ENCODE measurements around the gene GFER. TPM values are rescaled to one million over a fixed set of nuclear protein-coding genes. Genes with fewer than 3 reads are reported as not detected.
A peak's percentile ranks its signal among the peaks of the same experiment; 100 is the strongest.
"Not testable (repeated sequence)": the region's sequence is repeated elsewhere in the genome, so short reads cannot be mapped to it uniquely, and the experiment has no call there.

Gene GFER
- total RNA-seq, 1 donor from 2014 or later = 42.8 TPM

DNA sequence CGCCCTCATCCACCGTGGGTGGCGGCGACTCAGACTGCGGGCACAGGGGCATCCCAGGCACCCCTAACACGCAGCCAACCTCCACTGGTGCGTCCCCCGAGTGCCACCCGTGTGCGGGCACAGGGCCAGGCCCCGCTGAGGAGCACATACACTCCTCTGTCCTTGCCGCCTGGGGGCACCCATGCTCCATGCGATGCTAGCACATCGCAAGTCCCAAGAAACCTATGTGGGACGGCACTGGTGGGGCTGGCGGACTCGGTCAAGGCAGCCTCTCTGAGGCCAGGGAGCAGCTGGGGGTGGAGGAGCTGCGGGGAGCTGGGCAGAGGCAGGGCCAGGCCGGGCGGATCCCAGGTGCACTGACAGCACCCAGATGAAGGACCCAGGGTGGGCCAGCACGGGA lies 21.7 kb downstream of the GFER start:
- Mint-ChIP-seq H3K36me3 (ENCODE audit: low read depth) (peaks cover 36% of the 10 kb centered on the region), H3K4me1 (peaks cover 33% of the 10 kb centered on the region), H3K9me3 (no peaks in the 10 kb centered on the region), H3K4me3 (no peak overlapping the region), H3K27ac (no peak overlapping the region), H3K27me3 (no peaks in the 10 kb centered on the region)
- intact Hi-C loops (cut with micrococcal nuclease) = loop anchor here (5.0 to 10.0 kb wide), 3 partner anchors 33 to 247 kb away; partner anchors contain the start of genes BRICD5, ECI1, PGP and TBL3
- DNase-seq = no peak

DNA sequence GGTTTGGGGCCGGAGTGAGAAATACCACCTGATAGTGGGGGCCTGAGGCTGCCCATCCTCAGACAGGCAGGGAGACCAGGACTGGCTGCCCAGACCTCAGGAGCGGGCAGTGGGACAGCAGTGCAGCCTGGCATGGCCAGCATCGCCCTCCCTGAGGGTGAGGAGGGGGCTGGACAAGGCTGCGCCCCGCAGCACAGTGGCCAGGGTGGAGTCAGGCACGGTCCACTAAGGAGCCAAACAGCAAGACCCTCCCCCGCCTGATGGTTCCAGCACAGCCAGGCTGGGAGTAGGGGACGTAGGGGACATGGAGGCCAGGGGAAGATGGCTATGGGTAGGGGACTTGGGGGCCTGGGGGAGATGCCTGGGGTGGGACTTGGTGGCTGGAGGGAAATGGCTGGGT lies 22.3 kb downstream of the GFER start:
- intact Hi-C loops (cut with micrococcal nuclease) = loop anchor here (5.0 to 10.0 kb wide), 3 partner anchors 34 to 246 kb away; partner anchors contain the start of genes BRICD5, ECI1, PGP and TBL3
- H3K4me1 Mint-ChIP-seq = peaks cover 33% of the 10 kb centered on the region

DNA sequence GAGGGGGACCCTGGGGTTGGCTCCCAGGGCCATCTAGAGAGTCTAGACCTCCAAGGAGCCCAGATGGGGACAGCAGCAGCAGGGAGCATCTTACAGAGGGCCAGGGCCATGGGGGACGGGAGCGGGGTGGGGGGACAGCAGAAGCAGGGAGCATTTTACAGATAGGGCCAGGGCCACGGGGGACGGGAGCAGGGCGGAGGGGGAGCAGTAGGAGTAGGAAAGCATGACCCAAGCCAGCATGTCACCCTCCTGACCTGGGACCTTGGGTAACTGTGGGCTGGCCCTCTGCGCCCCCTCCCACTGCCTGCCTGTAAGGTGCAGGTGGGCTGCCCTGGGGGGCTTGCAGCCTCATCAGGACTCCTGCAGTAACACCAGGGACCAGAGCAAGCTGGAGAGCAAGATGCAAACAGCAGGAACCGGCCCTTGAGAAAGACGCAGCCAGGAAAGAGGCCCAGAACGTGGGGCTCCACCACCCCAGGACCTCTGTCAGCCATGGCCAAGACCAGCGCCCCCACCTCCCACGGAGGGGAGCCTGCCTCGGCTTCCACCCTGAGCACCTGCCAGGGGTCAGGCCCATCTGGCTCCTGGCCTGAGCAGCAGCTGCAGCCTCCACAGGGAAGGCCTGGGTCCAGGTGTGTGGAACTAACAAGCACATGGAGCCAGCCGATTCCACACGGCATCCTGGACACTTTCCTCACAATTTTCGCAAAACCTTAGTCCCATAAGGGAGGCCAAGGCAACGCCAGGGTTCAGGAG lies 23.3 kb downstream of the GFER start:
- intact Hi-C loops (cut with micrococcal nuclease) = loop anchor here (5.0 to 10.0 kb wide), 3 partner anchors 35 to 245 kb away; partner anchors contain the start of genes BRICD5, ECI1, PGP and TBL3

More for the DNA sequence above, 22.3 kb downstream of the GFER start:
- DNase-seq = no peak
- Mint-ChIP-seq H3K36me3 (ENCODE audit: low read depth) (peaks cover 31% of the 10 kb centered on the region), H3K27ac (peak overlapping the region; percentile 39), H3K9me3 (no peaks in the 10 kb centered on the region), H3K4me3 (peak overlapping the region; percentile 87), H3K27me3 (no peaks in the 10 kb centered on the region)

DNA sequence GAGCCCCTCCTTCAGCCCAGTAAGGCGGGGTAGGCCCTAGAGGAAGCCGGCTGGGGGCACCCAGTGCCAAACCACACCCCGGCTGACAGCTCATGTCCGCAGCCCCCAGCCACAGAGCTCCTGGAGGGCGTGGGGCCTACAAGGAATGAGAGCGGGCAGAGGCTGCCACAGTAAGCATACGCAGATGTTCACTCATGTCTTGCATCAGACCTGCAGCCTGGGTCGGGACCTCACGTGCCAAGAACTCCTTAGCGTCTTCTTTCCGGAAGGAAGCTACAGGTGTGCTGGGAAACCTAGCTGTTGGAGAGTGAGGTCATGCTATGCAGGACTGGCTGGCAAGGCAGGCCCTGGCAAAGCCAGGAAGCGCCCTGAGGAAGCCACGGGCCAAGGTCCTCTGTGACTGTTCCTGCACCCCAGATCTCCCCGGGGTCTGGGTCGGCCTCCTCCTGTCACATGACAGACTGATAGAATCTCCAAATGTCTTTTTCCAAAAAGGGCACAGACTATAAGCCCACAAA lies 24.1 kb downstream of the GFER start:
- peak overlapping the region; percentile 85 for H3K27ac Mint-ChIP-seq
- peaks cover 26% of the 10 kb centered on the region for H3K36me3 Mint-ChIP-seq (ENCODE audit: low read depth)
- H3K4me1 Mint-ChIP-seq = peaks cover 33% of the 10 kb centered on the region
- H3K27me3 Mint-ChIP-seq = no peaks in the 10 kb centered on the region
- H3K4me3 Mint-ChIP-seq = peak overlapping the region; percentile 87
- DNase-seq = peak; percentile 76
- intact Hi-C loops (cut with micrococcal nuclease) = loop anchor here (1.0 to 10.0 kb wide), 4 partner anchors 16 to 244 kb away; partner anchors contain the start of genes BRICD5, ECI1, PGP and TBL3
- no peaks in the 10 kb centered on the region for H3K9me3 Mint-ChIP-seq

More for the DNA sequence above, 23.3 kb downstream of the GFER start:
- peaks cover 29% of the 10 kb centered on the region for H3K36me3 Mint-ChIP-seq (ENCODE audit: low read depth)
- H3K4me3 Mint-ChIP-seq = peak overlapping the region; percentile 87
- H3K27ac Mint-ChIP-seq = peak overlapping the region; percentile 85
- no peak for DNase-seq
- H3K27me3 Mint-ChIP-seq = no peaks in the 10 kb centered on the region
- H3K4me1 Mint-ChIP-seq = peaks cover 33% of the 10 kb centered on the region
- H3K9me3 Mint-ChIP-seq = no peaks in the 10 kb centered on the region

DNA sequence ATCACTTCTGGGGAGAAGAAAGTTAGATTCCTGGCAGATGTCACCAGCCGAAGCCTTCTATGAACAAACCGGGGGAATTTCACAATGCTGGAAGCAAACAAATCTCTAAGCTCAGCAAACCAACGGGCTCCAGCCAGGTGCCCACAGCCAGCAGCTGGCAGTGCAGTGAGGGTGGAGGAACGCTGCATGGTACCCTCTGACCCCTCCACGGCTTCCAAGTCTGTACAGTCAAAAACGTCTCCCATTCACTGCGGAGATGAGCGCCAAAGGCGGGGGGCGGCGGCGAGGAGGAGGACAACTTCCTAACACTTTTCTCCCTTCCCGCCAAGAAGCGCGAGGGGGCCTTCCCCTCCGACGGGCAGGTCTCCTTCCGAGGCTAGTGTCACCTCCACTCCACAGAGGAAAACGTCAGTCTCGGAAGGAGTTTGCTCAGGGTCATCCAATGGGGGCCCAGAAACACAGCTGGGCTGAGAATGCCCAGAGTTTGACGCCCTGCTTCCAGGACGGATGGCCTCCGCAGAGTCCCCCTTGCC lies 24.7 kb downstream of the GFER start:
- intact Hi-C loops (cut with micrococcal nuclease) = loop anchor here (1.0 to 10.0 kb wide), 4 partner anchors 16 to 244 kb away; partner anchors contain the start of genes BRICD5, ECI1, PGP and TBL3
- peaks cover 26% of the 10 kb centered on the region for H3K36me3 Mint-ChIP-seq (ENCODE audit: low read depth)

DNA sequence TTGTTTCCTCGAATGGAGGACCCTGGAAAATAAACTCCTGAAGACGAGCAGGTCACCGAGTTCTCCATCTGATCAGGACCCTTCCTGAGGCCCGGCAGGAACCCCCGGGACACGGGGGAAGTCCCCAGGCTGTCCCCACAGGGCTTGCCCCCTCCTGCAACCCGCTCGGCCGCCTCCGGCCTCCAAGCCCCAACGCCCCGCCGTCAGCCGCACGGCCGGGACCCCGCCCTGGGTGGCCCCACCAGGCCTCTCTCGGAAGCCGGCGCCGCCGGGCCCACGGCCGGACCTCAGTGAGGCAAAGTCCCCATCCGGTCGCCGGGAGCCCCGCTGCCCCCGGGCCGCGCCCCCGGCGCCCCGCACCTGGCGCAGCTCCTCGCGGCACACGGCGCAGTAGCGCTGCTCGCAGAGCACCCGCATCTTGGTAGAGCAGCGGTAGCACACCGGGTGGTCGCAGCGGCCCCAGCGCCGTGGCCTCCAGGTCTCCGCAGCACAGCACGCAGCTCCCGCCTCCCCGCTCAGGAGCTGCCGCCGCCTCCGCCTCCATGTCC lies 25.2 kb downstream of the GFER start:
- Mint-ChIP-seq H3K4me1 (peaks cover 31% of the 10 kb centered on the region), H3K9me3 (no peaks in the 10 kb centered on the region), H3K27me3 (no peaks in the 10 kb centered on the region), H3K4me3 (peak overlapping the region; percentile 87), H3K36me3 (ENCODE audit: low read depth) (peaks cover 26% of the 10 kb centered on the region), H3K27ac (peak overlapping the region; percentile 85)
- peak; percentile 77 for DNase-seq
- intact Hi-C loops (cut with micrococcal nuclease) = loop anchor here (5.0 to 10.0 kb wide), 3 partner anchors 37 to 243 kb away; partner anchors contain the start of genes BRICD5, ECI1, PGP and TBL3

More for the DNA sequence above, 24.7 kb downstream of the GFER start:
- Mint-ChIP-seq H3K4me3 (peak overlapping the region; percentile 87), H3K9me3 (no peaks in the 10 kb centered on the region), H3K27ac (peak overlapping the region; percentile 85), H3K4me1 (peaks cover 33% of the 10 kb centered on the region), H3K27me3 (no peaks in the 10 kb centered on the region)
- DNase-seq = peak; percentile 82

DNA sequence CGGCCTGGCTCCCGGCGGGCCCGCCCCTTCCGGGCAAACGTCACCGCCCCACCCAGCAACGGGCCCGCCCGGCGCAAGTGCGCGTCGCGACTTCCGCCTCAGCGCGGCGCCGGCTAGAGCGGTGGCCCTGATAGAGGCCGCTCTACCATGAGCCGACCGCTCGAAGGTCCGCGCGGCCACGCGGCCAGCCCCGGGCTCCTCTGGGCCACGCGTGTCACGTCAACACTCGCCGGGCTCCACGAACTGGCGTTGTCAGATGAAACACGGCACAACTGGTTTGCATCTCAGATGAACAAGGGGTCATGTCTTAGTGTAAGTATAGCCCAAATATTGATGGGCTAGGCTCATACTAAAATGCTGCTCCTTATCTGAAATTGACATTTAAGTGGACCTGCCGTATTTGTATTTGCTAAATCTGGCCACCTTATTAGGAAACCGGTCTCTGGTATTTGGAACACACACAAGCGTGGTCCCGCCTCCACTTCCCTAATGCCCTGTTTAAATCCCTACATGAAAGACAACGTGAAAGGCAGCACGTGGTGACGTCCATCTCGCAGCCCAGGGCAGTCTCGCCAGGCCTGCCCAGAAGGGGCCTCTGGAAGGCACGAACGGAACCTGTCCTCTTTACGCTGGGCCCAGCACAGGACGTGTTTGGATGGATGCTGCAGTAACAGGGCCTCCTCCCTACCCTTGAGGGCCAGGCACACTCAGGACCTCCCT lies 26.0 kb downstream of the GFER start, which contains the start of gene ZNF598:
TSS of gene ZNF598 (minus strand) at position 31 of the 720 bp plus-strand sequence.
- peaks cover 28% of the 10 kb centered on the region for H3K4me1 Mint-ChIP-seq

DNA sequence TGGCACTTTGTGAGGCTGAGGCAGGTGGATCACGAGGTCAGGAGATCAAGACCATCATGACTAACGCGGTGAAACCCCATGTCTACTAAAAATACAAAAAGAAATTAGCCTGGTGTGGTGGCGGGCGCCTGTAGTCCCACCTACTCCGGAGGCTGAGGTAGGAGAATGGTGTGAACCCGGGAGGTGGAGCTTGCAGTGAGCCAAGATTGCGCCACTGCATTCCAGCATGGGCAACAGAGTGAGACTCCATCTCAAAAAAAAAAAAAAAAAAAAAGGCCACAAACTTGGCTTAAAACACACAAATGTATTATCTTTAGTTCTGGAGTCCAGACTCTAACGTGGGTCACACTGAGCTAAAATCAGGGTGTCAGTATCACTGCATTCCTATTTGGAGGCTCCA lies 27.7 kb downstream of the GFER start:
- Mint-ChIP-seq H3K4me1 (peaks cover 20% of the 10 kb centered on the region), H3K36me3 (ENCODE audit: low read depth) (peaks cover 18% of the 10 kb centered on the region)
- H3K4me3 Mint-ChIP-seq; H3K9me3 Mint-ChIP-seq; DNase-seq; H3K27me3 Mint-ChIP-seq; intact Hi-C loops (cut with micrococcal nuclease); H3K27ac Mint-ChIP-seq: not testable (repeated sequence)

More for the DNA sequence above, 26.0 kb downstream of the GFER start, which contains the start of gene ZNF598:
- Mint-ChIP-seq H3K9me3 (no peaks in the 10 kb centered on the region), H3K36me3 (ENCODE audit: low read depth) (peaks cover 26% of the 10 kb centered on the region), H3K4me3 (peak within 1 kb of the TSS; percentile 93), H3K27ac (peak within 1 kb of the TSS; percentile 92), H3K27me3 (no peaks in the 10 kb centered on the region)
- intact Hi-C loops (cut with micrococcal nuclease) = loop anchor here (5.0 to 10.0 kb wide), 3 partner anchors 38 to 242 kb away; partner anchors contain the start of genes BRICD5, ECI1, PGP and TBL3
- DNase-seq = peak; percentile 95

DNA sequence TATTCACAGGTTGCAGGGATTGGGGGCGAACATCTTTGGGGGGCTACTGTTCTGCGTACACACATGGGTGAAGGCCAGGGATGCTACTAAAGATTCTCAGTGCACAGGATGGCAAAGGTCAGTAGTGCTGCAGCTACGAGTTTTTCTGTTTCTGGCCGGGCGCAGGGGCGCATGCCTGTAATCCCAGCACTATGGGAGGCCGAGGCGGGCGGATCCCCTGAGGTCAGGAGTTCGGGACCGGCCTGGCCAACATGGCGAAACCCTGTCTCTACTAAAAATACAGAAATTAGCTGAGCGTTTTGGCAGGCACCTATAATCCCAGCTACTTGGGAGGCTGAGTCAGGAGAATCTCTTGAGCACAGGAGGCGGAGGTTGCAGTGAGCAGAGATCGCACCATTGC lies 29.5 kb downstream of the GFER start:
- Mint-ChIP-seq H3K9me3 (no peaks in the 10 kb centered on the region), H3K27ac (no peak overlapping the region), H3K4me1 (peaks cover 6% of the 10 kb centered on the region), H3K36me3 (ENCODE audit: low read depth) (peaks cover 7% of the 10 kb centered on the region), H3K27me3 (peaks cover 3% of the 10 kb centered on the region), H3K4me3 (no peak overlapping the region)
- no peak for DNase-seq
- intact Hi-C loops (cut with micrococcal nuclease) = no loop called here

DNA sequence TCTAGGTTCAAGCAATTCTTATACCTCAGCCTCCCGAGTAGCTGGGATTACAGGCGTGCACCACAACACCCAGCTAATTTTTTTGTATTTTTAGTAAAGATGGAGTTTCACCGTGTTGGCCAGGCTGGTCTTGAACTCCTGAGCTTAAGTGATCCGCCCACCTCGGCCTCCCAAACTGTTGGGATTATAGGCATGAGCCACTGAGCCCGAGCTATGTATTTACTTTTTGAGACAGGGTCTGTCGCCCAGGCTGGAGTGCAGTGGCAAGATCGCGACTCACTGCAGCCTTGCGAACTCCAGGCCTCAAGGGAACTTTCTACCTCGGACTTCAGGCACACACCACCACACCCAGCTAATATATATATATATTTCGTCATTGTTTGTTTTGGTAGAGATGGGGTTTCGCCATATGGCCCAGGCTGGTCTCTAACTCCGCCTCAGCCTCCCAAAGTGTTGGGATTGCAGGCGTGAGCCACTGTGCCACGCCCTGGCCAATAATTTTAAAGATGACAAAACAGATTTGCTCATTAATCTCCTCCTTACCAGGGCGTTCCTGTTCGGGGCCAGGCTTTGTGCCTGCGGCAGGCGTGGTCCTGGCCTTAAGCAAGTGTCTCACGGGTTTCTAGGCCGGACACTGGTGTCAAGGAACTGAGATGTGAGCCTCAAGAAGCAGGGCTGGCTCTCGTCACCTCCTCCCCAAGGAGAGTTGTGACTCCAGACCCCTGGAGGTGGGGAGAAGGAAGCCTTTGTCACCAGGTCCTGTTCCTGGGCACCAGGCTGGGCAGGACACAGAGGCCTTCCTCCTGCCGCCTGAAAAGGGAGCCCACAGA lies 31.3 kb downstream of the GFER start:
- DNase-seq = no peak
- intact Hi-C loops (cut with micrococcal nuclease) = no loop called here
- H3K27me3 Mint-ChIP-seq = peaks cover 10% of the 10 kb centered on the region
- no peak overlapping the region for H3K4me3 Mint-ChIP-seq
- H3K36me3 Mint-ChIP-seq (ENCODE audit: low read depth) = peaks cover under 1% of the 10 kb centered on the region
- H3K9me3 Mint-ChIP-seq = no peaks in the 10 kb centered on the region
- H3K27ac Mint-ChIP-seq = no peak overlapping the region
- H3K4me1 Mint-ChIP-seq = peaks cover under 1% of the 10 kb centered on the region

DNA sequence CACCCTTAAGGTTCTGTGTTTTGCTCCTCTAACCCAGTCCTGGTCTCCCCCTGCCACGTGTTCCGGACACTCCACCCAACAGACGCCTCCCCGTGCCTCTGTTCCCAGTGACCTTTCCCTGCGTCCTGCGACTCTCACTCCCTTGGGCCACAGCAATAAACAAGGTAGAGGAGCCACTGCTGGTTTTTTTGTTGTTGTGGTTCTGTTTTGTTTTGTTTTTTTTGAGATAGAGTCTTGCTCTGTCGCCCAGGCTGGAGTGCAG lies 31.9 kb downstream of the GFER start:
- DNase-seq = no peak
- intact Hi-C loops (cut with micrococcal nuclease) = no loop called here
- Mint-ChIP-seq H3K4me1 (peaks cover 3% of the 10 kb centered on the region), H3K36me3 (ENCODE audit: low read depth) (no peaks in the 10 kb centered on the region), H3K9me3 (no peaks in the 10 kb centered on the region), H3K27ac (no peak overlapping the region), H3K4me3 (no peak overlapping the region), H3K27me3 (peaks cover 14% of the 10 kb centered on the region)

DNA sequence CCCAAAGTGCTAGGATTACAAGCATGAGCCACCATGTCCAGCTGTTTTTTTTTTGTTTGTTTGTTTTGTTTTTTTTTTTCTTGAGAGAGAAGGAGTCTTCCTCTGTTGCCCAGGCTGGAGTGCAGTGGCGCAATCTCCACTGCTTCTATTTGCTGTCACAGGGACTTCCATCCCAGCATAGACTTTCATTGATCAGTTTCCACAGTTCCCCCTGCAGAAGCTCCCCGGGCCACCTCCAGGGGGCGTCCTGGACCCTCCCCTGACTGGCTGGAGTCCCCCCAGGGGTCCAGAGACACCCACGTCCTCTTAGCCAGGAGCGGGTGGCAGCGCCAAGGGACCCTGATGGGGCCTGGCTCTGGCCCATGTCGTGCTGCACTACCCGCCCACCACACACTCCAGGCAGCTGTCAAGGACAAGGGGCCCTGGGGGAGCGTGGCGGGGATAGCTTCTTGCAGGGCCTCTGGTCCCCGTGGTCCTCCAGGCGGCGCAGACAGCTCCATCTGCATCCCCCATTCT lies 32.5 kb downstream of the GFER start:
- intact Hi-C loops (cut with micrococcal nuclease) = no loop called here
- no peaks in the 10 kb centered on the region for H3K9me3 Mint-ChIP-seq
- peaks cover 17% of the 10 kb centered on the region for H3K27me3 Mint-ChIP-seq
- no peak overlapping the region for H3K27ac Mint-ChIP-seq
- H3K4me3 Mint-ChIP-seq = no peak overlapping the region
- H3K36me3 Mint-ChIP-seq (ENCODE audit: low read depth) = no peaks in the 10 kb centered on the region
- H3K4me1 Mint-ChIP-seq = peaks cover 3% of the 10 kb centered on the region
- peak; percentile 73 for DNase-seq

Data from activated CD4-positive, alpha-beta T cell treated with anti-CD3 and anti-CD28 coated beads, Interleukin-2, amount 10 ng/mL, durations not matched to agents 24 days and 14 days (primary cell).